ENCODE measurements around the gene PFDN6. TPM values are rescaled to one million over a fixed set of nuclear protein-coding genes. Genes with fewer than 3 reads are reported as not detected.
A peak's percentile ranks its signal among the peaks of the same experiment; 100 is the strongest.

The PFDN6 gene
- total RNA-seq, 1 experiment from 2014 or later, result 69.2 TPM

- DNase-seq (ENCODE audit: extremely low read depth, low read depth), result no peak
These were observed 25.8 kb downstream of the PFDN6 start for GRCh38 chr6:33314943-33315792.

- DNase-seq (ENCODE audit: extremely low read depth, low read depth), result no peak
These were observed 26.6 kb downstream of the PFDN6 start for GRCh38 chr6:33315793-33316602.

- DNase-seq (ENCODE audit: extremely low read depth, low read depth), result no peak
These were observed 27.4 kb downstream of the PFDN6 start for GRCh38 chr6:33316603-33317418.

DNA sequence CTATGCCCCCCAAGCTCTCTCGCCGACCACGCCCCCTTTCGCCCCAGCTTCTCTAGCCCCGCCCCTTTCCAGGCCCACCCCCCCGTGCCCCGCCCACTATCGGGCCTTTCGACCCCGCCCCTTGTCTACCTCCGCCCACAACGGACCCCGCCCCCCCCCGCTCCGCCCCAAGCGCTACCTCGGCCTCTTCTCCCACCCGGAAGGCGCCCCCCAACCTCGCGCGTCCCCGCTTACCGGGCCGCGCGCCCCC, 27.9 kb downstream of the PFDN6 start:
- DNase-seq (ENCODE audit: extremely low read depth, low read depth), result no peak

DNA sequence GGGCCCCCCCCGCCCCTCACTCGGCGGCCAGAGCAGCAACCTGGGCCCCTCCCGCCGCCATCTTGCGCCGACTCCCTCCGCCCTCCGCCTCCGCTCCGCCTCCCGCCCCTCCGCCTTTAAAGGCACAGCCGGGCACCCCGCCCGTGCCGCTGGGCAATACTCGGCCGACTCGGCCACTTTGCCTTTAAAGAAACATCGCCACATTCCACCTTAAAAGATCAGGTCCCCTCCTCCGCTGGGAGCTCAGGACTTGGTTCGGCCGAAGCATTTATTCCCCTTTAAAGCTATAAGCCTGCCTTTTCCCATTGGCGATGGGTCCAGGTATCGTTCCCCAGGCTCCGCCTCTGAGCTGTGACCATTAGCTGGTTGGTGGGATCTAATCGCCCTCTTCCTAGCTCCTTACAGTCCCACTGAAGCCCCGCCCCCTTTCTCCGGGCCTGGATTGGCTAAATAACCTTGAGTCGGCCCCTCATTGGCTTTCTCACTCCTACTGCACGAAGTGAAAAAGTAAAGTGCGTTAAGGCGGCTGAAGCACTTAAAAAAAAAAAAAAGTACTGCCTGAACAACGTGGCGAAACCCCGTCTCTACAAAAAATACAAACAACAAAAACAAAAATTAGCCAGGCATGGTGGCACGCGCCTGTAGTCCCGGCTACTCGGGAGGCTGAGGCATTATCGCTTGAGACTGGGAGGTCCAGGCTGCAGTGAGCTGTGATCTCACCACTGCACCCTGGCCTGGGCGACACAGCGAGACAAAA, 28.4 kb downstream of the PFDN6 start, which contains the start of gene ZBTB22:
ZBTB22 (minus strand) TSS at position 76 of the 757 bp plus-strand sequence. CDS start 828 bp downstream, outside the sequence.
- DNase-seq (ENCODE audit: extremely low read depth, low read depth), result peak; percentile 97

DNA sequence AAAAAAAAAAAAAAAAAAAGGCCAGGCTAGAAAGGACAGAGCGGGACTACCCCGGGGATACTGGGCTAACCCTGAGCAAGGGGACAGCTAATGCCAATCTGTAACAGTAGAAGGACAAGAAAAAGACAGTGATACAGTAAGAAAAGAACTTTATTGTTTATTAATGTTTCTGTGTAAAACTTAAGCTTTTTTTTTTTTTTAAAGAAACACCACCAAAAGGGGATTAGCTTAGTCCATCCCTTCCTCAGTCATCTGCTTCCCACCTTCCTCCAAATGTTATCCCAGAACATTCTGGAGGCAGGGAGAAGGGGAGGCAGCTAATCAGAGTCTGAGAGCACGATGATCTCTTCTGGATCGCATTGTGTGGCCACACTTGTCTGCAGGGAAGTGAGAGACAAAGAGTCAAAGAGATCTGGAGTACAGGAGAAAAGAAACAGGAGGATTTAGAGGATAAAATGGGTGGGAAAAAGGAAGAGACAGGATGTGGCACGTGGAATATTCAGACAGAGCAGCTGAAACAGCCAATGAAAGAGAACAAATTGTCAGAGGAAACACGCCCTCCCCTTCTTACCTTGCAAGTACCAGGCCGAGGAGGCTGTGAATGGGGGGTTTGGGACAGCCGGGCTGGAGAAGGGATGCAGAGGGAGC, 29.1 kb downstream of the PFDN6 start:
- DNase-seq (ENCODE audit: extremely low read depth, low read depth), result no peak

DNA sequence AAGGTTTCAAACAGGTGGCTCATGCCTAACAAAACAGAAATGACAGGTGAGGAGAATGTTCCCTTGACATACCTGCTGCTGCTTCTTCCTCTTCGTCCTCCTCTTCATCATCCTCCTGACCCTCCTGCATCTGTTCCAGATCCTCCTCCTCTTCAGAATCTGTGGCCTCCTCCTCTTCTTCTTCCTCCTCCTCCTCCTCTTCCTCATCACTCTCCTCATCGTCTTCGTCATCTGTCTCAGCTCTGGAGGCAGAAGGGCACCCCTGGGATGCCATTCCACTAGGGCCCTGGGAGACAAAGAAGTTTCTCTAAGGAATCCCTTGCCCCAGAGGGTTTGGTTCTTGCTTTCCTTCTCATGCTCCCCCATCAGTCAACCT, 30.5 kb downstream of the PFDN6 start:
- no peak for DNase-seq (ENCODE audit: extremely low read depth, low read depth)

GRCh38 chr6:33320315-33321181, 31.1 kb downstream of the PFDN6 start:
- DNase-seq (ENCODE audit: extremely low read depth, low read depth), result no peak

DNA sequence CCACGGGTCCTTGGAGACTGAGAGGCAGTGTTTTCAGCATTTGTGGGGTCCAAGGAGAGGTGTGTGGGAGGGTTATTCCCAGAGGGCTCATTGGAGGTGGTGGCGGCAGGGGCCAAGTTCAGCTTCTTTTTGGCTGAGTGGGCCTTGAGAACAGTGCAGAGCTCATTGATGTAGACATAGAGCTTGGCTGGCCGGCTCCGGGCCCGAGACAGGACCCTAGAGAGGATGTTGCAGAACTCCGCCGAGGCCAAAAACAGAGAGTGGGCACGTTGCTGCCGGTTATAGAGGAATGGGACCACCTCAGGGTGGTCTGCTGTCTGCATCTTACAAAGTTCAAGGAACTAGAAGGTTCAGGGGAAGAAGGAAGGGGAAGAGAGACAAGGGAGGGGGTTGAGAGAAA, 31.8 kb downstream of the PFDN6 start:
- DNase-seq (ENCODE audit: extremely low read depth, low read depth), result no peak

GRCh38 chr6:33323623-33323948, 34.2 kb downstream of the PFDN6 start:
- DNase-seq (ENCODE audit: extremely low read depth, low read depth), result no peak

GRCh38 chr6:33324125-33324524, 34.7 kb downstream of the PFDN6 start:
- DNase-seq (ENCODE audit: extremely low read depth, low read depth), result no peak

DNA sequence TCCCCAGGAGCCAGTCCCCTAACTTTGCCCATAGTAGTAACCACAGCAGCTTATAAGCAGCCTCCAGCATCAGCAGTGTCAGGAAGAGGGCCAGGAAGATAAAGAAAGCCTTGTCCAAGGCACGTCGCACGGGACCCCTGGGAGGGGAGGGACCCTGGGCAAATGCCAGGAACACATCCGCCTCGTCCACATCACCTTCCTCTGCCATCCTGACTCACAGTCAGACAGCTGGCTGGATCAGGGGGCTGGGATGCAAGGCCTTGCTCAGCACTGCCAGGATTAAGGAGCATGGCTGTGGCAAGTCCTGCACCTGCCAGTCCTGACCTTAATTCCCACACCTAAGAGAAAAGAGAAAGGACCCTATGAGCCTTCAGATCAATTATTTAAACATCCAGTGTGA, 39.7 kb downstream of the PFDN6 start:
- no peak for DNase-seq (ENCODE audit: extremely low read depth, low read depth)

DNA sequence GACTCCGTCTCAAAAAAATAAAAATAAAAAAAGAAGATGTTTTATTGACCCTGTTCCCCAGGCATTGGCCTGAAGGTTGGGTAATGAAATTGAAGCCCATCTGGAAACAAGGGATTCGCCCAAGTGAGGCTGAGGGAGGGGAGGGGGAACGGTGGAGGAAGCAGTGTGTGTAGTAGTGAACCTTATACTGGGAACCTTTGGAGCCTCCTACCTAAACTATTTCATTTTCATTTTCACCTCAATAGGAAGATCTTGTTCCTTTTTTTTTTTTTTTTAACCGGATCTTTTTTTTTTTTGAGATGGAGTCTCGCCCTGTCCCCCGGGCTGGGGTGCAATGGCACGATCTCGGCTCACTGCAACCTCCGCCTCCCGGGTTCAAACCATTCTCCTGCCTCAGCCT, 41.3 kb downstream of the PFDN6 start:
- no peak for DNase-seq (ENCODE audit: extremely low read depth, low read depth)

DNA sequence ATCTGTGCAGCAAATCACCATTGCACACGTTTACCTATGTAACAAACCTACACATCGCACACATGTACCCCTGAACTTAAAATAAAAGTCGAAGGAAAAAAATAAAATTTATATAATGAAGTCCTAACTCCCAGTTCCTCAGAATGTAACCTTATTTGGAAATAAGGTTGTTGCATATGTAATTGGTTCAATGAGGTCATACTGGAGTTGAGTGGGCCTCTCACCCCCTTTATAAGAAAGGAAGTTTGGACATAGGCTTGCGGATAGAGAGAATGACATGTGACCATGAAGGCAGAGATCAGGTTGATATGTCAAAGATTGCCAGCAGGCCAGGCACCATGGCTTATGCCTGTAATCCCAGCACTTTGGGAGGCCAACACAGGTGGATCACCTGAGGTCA, 44.3 kb downstream of the PFDN6 start:
- no peak for DNase-seq (ENCODE audit: extremely low read depth, low read depth)

DNA sequence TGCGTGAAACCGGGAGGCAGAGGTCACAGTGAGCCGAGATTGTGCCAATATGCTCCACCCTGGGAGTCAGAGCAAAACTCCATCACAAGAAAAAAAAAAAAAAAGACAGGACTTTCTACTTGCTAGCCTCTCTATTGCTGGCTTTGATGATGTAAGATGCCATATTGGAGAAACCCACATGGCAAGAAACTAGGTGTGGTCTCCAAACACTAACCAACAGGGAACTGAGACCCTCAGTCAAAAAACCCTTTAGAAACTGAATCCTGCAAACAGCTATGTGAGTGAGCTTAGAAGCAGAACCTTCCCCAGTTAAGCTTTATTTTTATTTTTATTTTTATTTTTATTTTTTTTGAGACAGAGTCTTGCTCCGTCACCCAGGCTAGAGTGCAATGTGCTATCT, 46.5 kb downstream of the PFDN6 start:
- no peak for DNase-seq (ENCODE audit: extremely low read depth, low read depth)

GRCh38 chr6:33336495-33336894, 47.1 kb downstream of the PFDN6 start:
- no peak for DNase-seq (ENCODE audit: extremely low read depth, low read depth)

GRCh38 chr6:33339193-33339592, 49.8 kb downstream of the PFDN6 start:
- no peak for DNase-seq (ENCODE audit: extremely low read depth, low read depth)
